H1 (cell line): Measurements from ENCODE around the gene TNFAIP8L3. TPM values are rescaled to one million over a fixed set of nuclear protein-coding genes. Genes with fewer than 3 reads are reported as not detected.

ENCODE experiments used
- CTCF ChIA-PET: fragments of 300-600 bp; sonication (Branson Sonifier 250); formaldehyde crosslinking; loops from one replicate; lab custom pipeline; 2021; ENCODE audit not compliant: partially characterized antibody; lab: Charles Lee
- POLR2A ChIA-PET: fragments of 300-600 bp; sonication (Branson Sonifier 250); formaldehyde crosslinking; loops from one replicate; lab custom pipeline; 2021; ENCODE audit warnings: inconsistent platforms; ENCODE audit not compliant: partially characterized antibody; lab: Charles Lee
- DNase-seq, 2 experiments: peaks; one replicate each; pipeline versions ENCODE4 v3.0.0 to v3.0.0-alpha.2; 2010 to 2022; ENCODE audit warnings: low spot score in 2 of 2, low read depth in 1 of 2, mixed read lengths in 1 of 2
- FAIRE-seq: peaks from 2 replicates; lab custom pipeline; 2011; peaks lifted over from hg19 to GRCh38; lab: Jason Lieb, UNC
- H2AFZ ChIP-seq: 2 replicates; pipeline ENCODE4 v1.8.1; 2012; ENCODE audit warnings: low read length, inconsistent platforms
- H2AK5ac ChIP-seq: 2 replicates; pipeline ENCODE4 v1.6.1; 2013; ENCODE audit warnings: low read depth, low read length
- H2BK120ac ChIP-seq: replicated peaks from 2 replicates; pipeline ENCODE3; 2013; ENCODE audit warnings: low read depth, low read length, inconsistent platforms
- H2BK12ac ChIP-seq: 2 replicates; pipeline ENCODE4 v1.6.1; 2013; ENCODE audit warnings: low read depth, low read length
- H2BK15ac ChIP-seq: 2 replicates; pipeline ENCODE4 v1.6.1; 2013; ENCODE audit warnings: low read length
- H2BK20ac ChIP-seq: 2 replicates; pipeline ENCODE4 v1.6.1; 2013; ENCODE audit warnings: low read length
- H2BK5ac ChIP-seq: 2 replicates; pipeline ENCODE4 v1.6.1; 2013; ENCODE audit warnings: low read depth, low read length
- H3K14ac ChIP-seq: 2 replicates; pipeline ENCODE4 v1.6.1; 2013; ENCODE audit warnings: inconsistent platforms; ENCODE audit not compliant: insufficient read length
- H3K18ac ChIP-seq: 2 replicates; pipeline ENCODE4 v1.6.1; 2013; ENCODE audit warnings: low read length; ENCODE audit errors: extremely low read depth
- H3K23ac ChIP-seq: 2 replicates; pipeline ENCODE4 v1.6.1; 2013; ENCODE audit warnings: inconsistent platforms; ENCODE audit not compliant: insufficient read length
- H3K23me2 ChIP-seq: 2 replicates; pipeline ENCODE4 v1.6.1; 2013; ENCODE audit warnings: low read depth, low read length
- H3K27ac ChIP-seq: 2 replicates; pipeline ENCODE4 v1.6.1; 2011; ENCODE audit warnings: low read depth, low read length, inconsistent platforms
- H3K27me3 ChIP-seq, 4 experiments: replicated peaks in 1 of 4; 1 replicate in 1 of 4; 2 replicates in 3 of 4; pipeline versions ENCODE4 v1.6.1 to v1.8.1; 2011 to 2013; ENCODE audit warnings: low read length in 3 of 4, mild to moderate bottlenecking in 3 of 4, inconsistent platforms in 2 of 4, mixed read lengths in 2 of 4, moderate library complexity in 1 of 4; ENCODE audit not compliant: control insufficient read depth in 3 of 4, insufficient read depth in 3 of 4; ENCODE audit errors: extremely low read depth in 1 of 4
- H3K36me3 ChIP-seq, 4 experiments: 2 replicates each; pipeline versions ENCODE4 v1.6.1 to v1.8.1; 2011 to 2013; ENCODE audit warnings: mild to moderate bottlenecking in 4 of 4, low read length in 3 of 4, moderate library complexity in 2 of 4, control low read depth in 1 of 4, inconsistent platforms in 1 of 4; ENCODE audit not compliant: insufficient read depth in 4 of 4, control insufficient read depth in 2 of 4
- H3K4ac ChIP-seq: replicated peaks from 2 replicates; pipeline ENCODE3; 2013; ENCODE audit warnings: low read length, low read depth, mixed read lengths, inconsistent platforms; ENCODE audit not compliant: insufficient read length
- H3K4me1 ChIP-seq, 4 experiments: replicated peaks in 1 of 4; 1 replicate in 1 of 4; 2 replicates in 3 of 4; pipeline versions ENCODE4 v1.6.1 to v1.8.1; 2011 to 2013; ENCODE audit warnings: low read length in 3 of 4, inconsistent platforms in 2 of 4, mixed read lengths in 1 of 4; ENCODE audit not compliant: insufficient read depth in 4 of 4, control insufficient read depth in 3 of 4
- H3K4me2 ChIP-seq, 2 experiments: 2 replicates each; pipeline versions ENCODE4 v1.6.1 to v1.8.1; 2011 to 2013; ENCODE audit warnings: low read depth in 2 of 2, low read length in 2 of 2, control low read depth in 1 of 2, inconsistent platforms in 1 of 2, mild to moderate bottlenecking in 1 of 2; ENCODE audit not compliant: insufficient read depth in 1 of 2
- H3K4me3 ChIP-seq, 4 experiments: fragments of 200-600, 300-600 bp in 1 of 4; sonication (generic), shearing (Covaris generic), sonication (Bioruptor Twin) in 1 of 4; 2 replicates each; pipeline versions ENCODE4 v1.5.1 to v1.8.1; 2011 to 2016; ENCODE audit warnings: low read length in 4 of 4, low read depth in 3 of 4, control low read depth in 2 of 4, inconsistent platforms in 2 of 4, mild to moderate bottlenecking in 2 of 4, mixed read lengths in 1 of 4, moderate library complexity in 1 of 4; ENCODE audit not compliant: insufficient read depth in 2 of 4; ENCODE audit errors: extremely low read depth in 1 of 4
- H3K56ac ChIP-seq: replicated peaks from 2 replicates; pipeline ENCODE3; 2013; ENCODE audit warnings: low read depth, mild to moderate bottlenecking, mixed read lengths, low read length, inconsistent platforms; ENCODE audit not compliant: insufficient read length
- H3K79me1 ChIP-seq: 2 replicates; pipeline ENCODE4 v1.6.1; 2013; ENCODE audit warnings: low read depth, low read length, control low read depth
- H3K79me2 ChIP-seq, 2 experiments: 2 replicates each; pipeline versions ENCODE4 v1.6.1 to v1.8.1; 2012 to 2013; ENCODE audit warnings: low read length in 2 of 2, mild to moderate bottlenecking in 2 of 2, inconsistent platforms in 1 of 2; ENCODE audit not compliant: insufficient read depth in 2 of 2, control insufficient read depth in 1 of 2
- H3K9ac ChIP-seq, 4 experiments: replicated peaks in 1 of 4; 1 replicate in 1 of 4; 2 replicates in 3 of 4; pipeline versions ENCODE4 v1.6.1 to v1.8.1; 2011 to 2013; ENCODE audit warnings: low read depth in 3 of 4, low read length in 3 of 4, control low read depth in 2 of 4, mild to moderate bottlenecking in 2 of 4, moderate library complexity in 2 of 4, inconsistent platforms in 1 of 4; ENCODE audit errors: extremely low read depth in 1 of 4
- H3K9me3 ChIP-seq, 2 experiments: 2 replicates each; pipeline versions ENCODE4 v1.6.1 to v1.8.1; 2012 to 2013; ENCODE audit warnings: mild to moderate bottlenecking in 2 of 2, moderate library complexity in 2 of 2, control low read depth in 1 of 2, inconsistent platforms in 1 of 2, low read depth in 1 of 2, low read length in 1 of 2, mixed read lengths in 1 of 2; ENCODE audit not compliant: insufficient read depth in 2 of 2
- H4K20me1 ChIP-seq, 2 experiments: replicated peaks in 1 of 2; 2 replicates each; pipeline versions ENCODE3 to v1.8.1; 2011 to 2013; ENCODE audit warnings: inconsistent platforms in 2 of 2, low read length in 2 of 2, mild to moderate bottlenecking in 1 of 2; ENCODE audit not compliant: insufficient read depth in 2 of 2, control insufficient read depth in 1 of 2
- H4K5ac ChIP-seq: 2 replicates; pipeline ENCODE4 v1.6.1; 2013; ENCODE audit warnings: low read length, low read depth, mixed read lengths, inconsistent platforms; ENCODE audit not compliant: insufficient read length
- H4K8ac ChIP-seq: 2 replicates; pipeline ENCODE4 v1.8.0; 2013; ENCODE audit warnings: mild to moderate bottlenecking, moderate library complexity, low read length, inconsistent platforms; ENCODE audit not compliant: insufficient read depth; ENCODE audit errors: extremely low read depth
- H4K91ac ChIP-seq: replicated peaks from 2 replicates; pipeline ENCODE3; 2013; ENCODE audit warnings: low read length, mixed read lengths, inconsistent platforms; ENCODE audit not compliant: insufficient read length
- GTF2F1 ChIP-seq: IDR thresholded peaks from 2 replicates; pipeline ENCODE4 v1.6.1; 2012; ENCODE audit warnings: low read depth, low read length, improper control_type of control experiment, borderline replicate concordance
- RFX5 ChIP-seq: IDR thresholded peaks from 2 replicates; pipeline ENCODE4 v1.6.1; 2011; ENCODE audit warnings: low read depth, low read length, improper control_type of control experiment, borderline replicate concordance
- SP2 ChIP-seq: IDR thresholded peaks from 2 replicates; pipeline ENCODE4 v1.6.1; 2012; ENCODE audit warnings: mild to moderate bottlenecking, low read length, inconsistent platforms
- SRF ChIP-seq: IDR thresholded peaks from 2 replicates; pipeline ENCODE4 v1.6.1; 2011; ENCODE audit warnings: mild to moderate bottlenecking, low read depth, low read length, moderate library complexity
- polyA plus RNA-seq, 7 experiments: library from polyadenylated mRNA; depleted of rRNA in 3 of 7; stranded (reverse) in 5 of 7; unstranded in 2 of 7; fragments of >200 nt in 5 of 7; fragments of 200-250 nt in 2 of 7; gene quantifications; 1 replicate in 5 of 7; 2 replicates in 1 of 7; 4 replicates in 1 of 7; pipeline versions ENCODE4 v1.2.1 to v1.2.3, GENCODE V29; 2011 to 2013; ENCODE audit warnings: missing spikeins in 2 of 7, mixed read lengths in 2 of 7
- total RNA-seq: library from RNA; stranded (reverse); fragmentation: NEBNext Ultra II Directional; extraction: Animal tissue kit (Norgen Biotek cat#: 25700); gene quantifications from 2 replicates; pipeline ENCODE4 v1.2.1, GENCODE V29; 2021
- TF ChIP-seq, protein P1 (sequence below): IDR thresholded peaks from 2 replicates; pipeline ENCODE4 v1.6.1; 2011; ENCODE audit warnings: low read depth, mild to moderate bottlenecking, low read length; ENCODE audit not compliant: insufficient read depth

The TNFAIP8L3 gene
- total and polyA plus RNA-seq, 2 of the 8 experiments (the other 6 are each of a cell fraction or from before 2014, with no cell fraction given): 0.23 to 0.67 TPM

DNA sequence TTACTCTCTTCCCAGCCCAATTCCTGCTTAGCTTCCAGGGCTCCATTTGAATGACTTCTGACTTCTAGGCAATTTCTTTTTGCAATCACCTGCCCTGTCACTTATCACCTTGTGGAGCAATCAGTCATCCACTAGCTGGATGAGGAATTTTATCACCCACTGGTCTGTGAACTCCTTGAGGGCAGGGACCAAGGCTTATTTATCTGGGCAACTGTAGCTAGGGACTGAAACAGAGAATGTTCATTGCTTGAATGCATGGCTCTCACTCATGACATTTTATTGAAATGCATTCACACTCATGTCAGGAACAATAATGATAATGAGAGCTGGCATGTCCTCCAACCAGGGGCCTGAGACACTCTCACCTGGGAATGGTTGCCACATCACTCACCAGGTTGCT, 15.5 kb downstream of the TNFAIP8L3 start:
- no peak for TF ChIP-seq GTF2F1
- no peak for TF ChIP-seq SRF
- TF ChIP-seq, protein P1, sequence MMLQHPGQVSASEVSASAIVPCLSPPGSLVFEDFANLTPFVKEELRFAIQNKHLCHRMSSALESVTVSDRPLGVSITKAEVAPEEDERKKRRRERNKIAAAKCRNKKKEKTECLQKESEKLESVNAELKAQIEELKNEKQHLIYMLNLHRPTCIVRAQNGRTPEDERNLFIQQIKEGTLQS: no peak
- no peak for TF ChIP-seq SP2
- no peak for TF ChIP-seq RFX5
- H3K23me2 ChIP-seq: no peaks in the 10 kb centered on the region; the same call in 1 of the 2 replicates
- no peak overlapping the region for H3K4ac ChIP-seq
- no peak overlapping the region for H3K27ac ChIP-seq
- no peak overlapping the region for H3K4me2 ChIP-seq
- H4K20me1 ChIP-seq: no peaks in the 10 kb centered on the region
- H4K5ac ChIP-seq: no peak overlapping the region
- H3K56ac ChIP-seq: no peak overlapping the region
- H2BK120ac ChIP-seq: no peak overlapping the region
- DNase-seq (no peak), FAIRE-seq (no peak)
- no peaks in the 10 kb centered on the region for H3K9me3 ChIP-seq
- H2BK20ac ChIP-seq: no peak overlapping the region
- CTCF ChIA-PET: interaction anchor here (1.4 to 1.7 kb wide), 2 partner anchors 54 to 128 kb away, joined by 3 to 6 read pairs; no protein-coding TSS in a partner anchor
- no peak overlapping the region for H2BK12ac ChIP-seq
- no peak overlapping the region for H3K18ac ChIP-seq
- no peak overlapping the region for H2AFZ ChIP-seq
- H4K8ac ChIP-seq: no peak overlapping the region
- no peaks in the 10 kb centered on the region for H3K27me3 ChIP-seq
- no peaks in the 10 kb centered on the region for H3K79me2 ChIP-seq
- H4K91ac ChIP-seq: peak overlapping the region; percentile 26
- no peak overlapping the region for H2BK15ac ChIP-seq
- POLR2A ChIA-PET: interaction anchor here (0.6 kb wide), 1 partner anchor 132 kb away, joined by 3 read pairs; no protein-coding TSS in a partner anchor
- H3K23ac ChIP-seq: no peak overlapping the region
- no peaks in the 10 kb centered on the region; the same call in 1 of the 2 replicates for H3K79me1 ChIP-seq
- no peak overlapping the region for H3K4me3 ChIP-seq
- no peak overlapping the region for H2BK5ac ChIP-seq
- no peak overlapping the region for H3K9ac ChIP-seq
- no peak overlapping the region for H3K14ac ChIP-seq
- no peaks in the 10 kb centered on the region for H3K36me3 ChIP-seq
- peaks cover 0 to 15% (median 9%) of the 10 kb centered on the region in 4 experiments; a peak in 5 of 7 replicates for H3K4me1 ChIP-seq
- no peak overlapping the region for H2AK5ac ChIP-seq
